ENCODE results near the gene CARNS1.

GRCh38 chr11:67465189-67465510 lies 49.7 kb downstream of the CARNS1 start:
- TF ChIP-seq CTCF (IDR thresholded peaks at IDR 0.05 in 8 of 11, conservative IDR thresholded peaks at IDR 0.05 in 3 of 11) (no peak), POLR2A (IDR thresholded peaks at IDR 0.05) (no peak)

All from spleen (tissue), 7 donors.